ENCODE data around the gene ZKSCAN5.

ZKSCAN5 gene

GRCh38 chr7:99504281-99504602 is 220 bp upstream of the ZKSCAN5 start:
- TF ChIP-seq CTCF (IDR thresholded peaks at IDR 0.05; ENCODE audit: low read depth, low read length): no peak
- peak overlapping the region; percentile 84 to 87 for H3K4me3 ChIP-seq (replicated peaks in 1 of 2; ENCODE audit: low read depth in 2 of 2, low read length in 2 of 2)
- DNase-seq (ENCODE audit: low read depth in 2 of 2): no peak

- DNase-seq (ENCODE audit: low read depth in 2 of 2): peak in 1 of 2 donors; percentile 22
- TF ChIP-seq CTCF (IDR thresholded peaks at IDR 0.05; ENCODE audit: low read depth, low read length): no peak
- H3K4me3 ChIP-seq (replicated peaks in 1 of 2; ENCODE audit: low read depth in 2 of 2, low read length in 2 of 2): peak overlapping the region; percentile 84 to 87
Measured at GRCh38 chr7:99505324-99505662, 831 bp downstream of the ZKSCAN5 start.

- no peak overlapping the region for H3K4me3 ChIP-seq (replicated peaks in 1 of 2; ENCODE audit: low read depth in 2 of 2, low read length in 2 of 2)
- TF ChIP-seq CTCF (IDR thresholded peaks at IDR 0.05; ENCODE audit: low read depth, low read length): no peak
- peak; percentile 37 to 58 for DNase-seq (ENCODE audit: low read depth in 2 of 2)
Measured at GRCh38 chr7:99514050-99514449, 9.6 kb downstream of the ZKSCAN5 start.

- H3K4me3 ChIP-seq (replicated peaks in 1 of 2; ENCODE audit: low read depth in 2 of 2, low read length in 2 of 2): no peak overlapping the region
- no peak for DNase-seq (ENCODE audit: low read depth in 2 of 2)
- no peak for TF ChIP-seq CTCF (IDR thresholded peaks at IDR 0.05; ENCODE audit: low read depth, low read length)
Measured at GRCh38 chr7:99521399-99521798, 16.9 kb downstream of the ZKSCAN5 start.

- H3K4me3 ChIP-seq (replicated peaks in 1 of 2; ENCODE audit: low read depth in 2 of 2, low read length in 2 of 2): no peak overlapping the region
- DNase-seq (ENCODE audit: low read depth in 2 of 2): peak; percentile 10 to 12
- TF ChIP-seq CTCF (IDR thresholded peaks at IDR 0.05; ENCODE audit: low read depth, low read length): no peak
Measured at GRCh38 chr7:99525713-99526440, 21.4 kb downstream of the ZKSCAN5 start.

- peak; percentile 3 to 27 for DNase-seq (ENCODE audit: low read depth in 2 of 2)
- no peak for TF ChIP-seq CTCF (IDR thresholded peaks at IDR 0.05; ENCODE audit: low read depth, low read length)
- no peak overlapping the region for H3K4me3 ChIP-seq (replicated peaks in 1 of 2; ENCODE audit: low read depth in 2 of 2, low read length in 2 of 2)
Measured at GRCh38 chr7:99531354-99531765, 26.9 kb downstream of the ZKSCAN5 start.

GRCh38 chr7:99535667-99536066 is 31.2 kb downstream of the ZKSCAN5 start:
- H3K4me3 ChIP-seq (replicated peaks in 1 of 2; ENCODE audit: low read depth in 2 of 2, low read length in 2 of 2): no peak overlapping the region
- TF ChIP-seq CTCF (IDR thresholded peaks at IDR 0.05; ENCODE audit: low read depth, low read length): no peak
- no peak for DNase-seq (ENCODE audit: low read depth in 2 of 2)
